ENCODE results near the gene PRSS48.

The PRSS48 gene

GRCh38 chr4:151304755-151305154 is 27.8 kb downstream of the PRSS48 start:
- no peak overlapping the region for H3K4me3 ChIP-seq (ENCODE audit: control insufficient read depth, low read depth, low read length)
- DNase-seq (ENCODE audit: low read depth) = peak; percentile 29
- no peak for TF ChIP-seq CTCF (conservative IDR thresholded peaks at IDR 0.05; ENCODE audit: control insufficient read depth, insufficient read depth, low read depth, low read length)

- no peak for TF ChIP-seq CTCF (conservative IDR thresholded peaks at IDR 0.05; ENCODE audit: control insufficient read depth, insufficient read depth, low read depth, low read length)
- no peak overlapping the region for H3K4me3 ChIP-seq (ENCODE audit: control insufficient read depth, low read depth, low read length)
- no peak for DNase-seq (ENCODE audit: low read depth)
These were observed 33.3 kb downstream of the PRSS48 start for GRCh38 chr4:151310124-151310728.

- DNase-seq (ENCODE audit: low read depth) = no peak
- TF ChIP-seq CTCF (conservative IDR thresholded peaks at IDR 0.05; ENCODE audit: control insufficient read depth, insufficient read depth, low read depth, low read length) = no peak
- H3K4me3 ChIP-seq (ENCODE audit: control insufficient read depth, low read depth, low read length) = no peak overlapping the region
These were observed 36.5 kb downstream of the PRSS48 start for GRCh38 chr4:151313306-151314009.

GRCh38 chr4:151314010-151314355 is 37.0 kb downstream of the PRSS48 start:
- no peak for TF ChIP-seq CTCF (conservative IDR thresholded peaks at IDR 0.05; ENCODE audit: control insufficient read depth, insufficient read depth, low read depth, low read length)
- DNase-seq (ENCODE audit: low read depth) = no peak
- no peak overlapping the region for H3K4me3 ChIP-seq (ENCODE audit: control insufficient read depth, low read depth, low read length)

- TF ChIP-seq CTCF (conservative IDR thresholded peaks at IDR 0.05; ENCODE audit: control insufficient read depth, insufficient read depth, low read depth, low read length) = no peak
- no peak for DNase-seq (ENCODE audit: low read depth)
These were observed 37.5 kb downstream of the PRSS48 start for GRCh38 chr4:151314479-151314878.

GRCh38 chr4:151315212-151315886 is 38.4 kb downstream of the PRSS48 start:
- no peak overlapping the region for H3K4me3 ChIP-seq (ENCODE audit: control insufficient read depth, low read depth, low read length)
- DNase-seq (ENCODE audit: low read depth) = no peak
- no peak for TF ChIP-seq CTCF (conservative IDR thresholded peaks at IDR 0.05; ENCODE audit: control insufficient read depth, insufficient read depth, low read depth, low read length)

More at GRCh38 chr4:151314479-151314878, 37.5 kb downstream of the PRSS48 start:
- H3K4me3 ChIP-seq (ENCODE audit: control insufficient read depth, low read depth, low read length) = no peak overlapping the region
